Adrenal gland (tissue), 12 donors: ENCODE data around the gene SPATA19. TPM values are rescaled to one million over a fixed set of nuclear protein-coding genes. Genes with fewer than 3 reads are reported as not detected.

Experiments
- DNase-seq, 7 donors: peaks; one replicate each; pipeline ENCODE4 v3.0.0-alpha.2; 2019 to 2020
- H3K27ac ChIP-seq, 5 donors: fragments of 200-600 bp; sonication (generic) in 4 of 5; 1 replicate in 3 of 5; 2 replicates in 2 of 5; pipeline versions ENCODE4 v1.5.1 to v1.8.0; 2016 to 2020; ENCODE audit warnings: mild to moderate bottlenecking in 1 of 5
- H3K27me3 ChIP-seq: fragments of 200-600 bp; 2 replicates; pipeline ENCODE4 v1.8.0; 2021
- H3K36me3 ChIP-seq, 2 donors: fragments of 200-600 bp; replicated peaks in 1 of 2; 1 replicate in 1 of 2; 2 replicates in 1 of 2; pipeline versions ENCODE4 v1.5.1 to v1.8.0; 2018 to 2022
- H3K4me1 ChIP-seq, 2 donors: fragments of 200-600 bp; replicated peaks in 1 of 2; 1 replicate in 1 of 2; 2 replicates in 1 of 2; pipeline versions ENCODE4 v1.5.1 to v1.8.0; 2018 to 2021
- H3K4me3 ChIP-seq, 4 donors: fragments of 200-600 bp; sonication (generic) in 3 of 4; one replicate each; pipeline ENCODE4 v1.5.1; 2016 to 2018
- H3K9me3 ChIP-seq, 3 donors: fragments of 200-600 bp; sonication (generic) in 1 of 3; replicated peaks in 1 of 3; 1 replicate in 2 of 3; 2 replicates in 1 of 3; pipeline versions ENCODE4 v1.5.1 to v1.8.0; 2016 to 2021
- POLR2A ChIP-seq, 2 donors: fragments of 450-650 bp; IDR thresholded peaks; one replicate each; pipeline ENCODE4 v1.6.1; 2017; ENCODE audit warnings: antibody characterized with exemption in 2 of 2, mild to moderate bottlenecking in 2 of 2, moderate library complexity in 1 of 2
- WGBS, 4 donors: extraction: QIAGEN DNeasy Blood & Tissue Kit in 2 of 4; methylation state at CpG; one replicate each; pipeline versions ENCODE4 v1.1.5 to v1.1.7; 2013 to 2017; 5-methylcytosine and 5-hydroxymethylcytosine counted together
- intact Hi-C, 2 donors: fragments of 100-400 bp; cut with DNase I; formaldehyde crosslinking; loops; one replicate each; pipeline versions ENCODE4 v1.14.1 to v1.15.0; 2022 to 2023
- polyA plus RNA-seq, 3 donors: library from polyadenylated mRNA; stranded (reverse); fragments of 200-250 nt in 2 of 3; fragments of 350-450 nt in 1 of 3; fragmentation: Illumina TruSeq in 1 of 3; extraction: RNeasy Lipid Tissue Mini Kit (QIAGEN cat#74804) in 1 of 3; gene quantifications; one replicate each; pipeline ENCODE4 v1.2.3, GENCODE V29; 2013 to 2014
- total RNA-seq, 9 donors: library from RNA; depleted of rRNA in 4 of 9; stranded (reverse); fragments of >200 nt in 4 of 9; fragments of 120-200 nt in 1 of 9; fragmentation: NEBNext Ultra II Directional in 1 of 9; extraction: Animal tissue kit (Norgen Biotek cat#: 25700) in 1 of 9; gene quantifications; one replicate each; pipeline versions ENCODE4 v1.1.0 to v1.2.4, GENCODE V29; 2013 to 2023
- TF ChIP-seq, protein P1 (sequence below), 6 experiments: fragments of 450-650 bp in 4 of 6; fragments of 200-600 bp in 2 of 6; sonication (generic) in 1 of 6; IDR thresholded peaks; 1 replicate in 5 of 6; 2 replicates in 1 of 6; pipeline versions ENCODE4 v1.5.1 to v1.8.0; 2016 to 2021; ENCODE audit warnings: antibody characterized with exemption in 6 of 6, mild to moderate bottlenecking in 2 of 6, moderate library complexity in 1 of 6
- donor health status: healthy with polysubstance abuse.
- donor health status: Bipolar disorder and iron deficiency.
- donor health status: DM: yes; HTN: yes; CAD: no.
- donor health status: DM: no; HTN: no; CAD: no.
- donor health status: DM: no; HTN: no; CAD: no.
- donor health status: DM: yes; HTN: yes; CAD: no.

SPATA19 gene
- total and polyA plus RNA-seq, 12 donors = not detected

DNA sequence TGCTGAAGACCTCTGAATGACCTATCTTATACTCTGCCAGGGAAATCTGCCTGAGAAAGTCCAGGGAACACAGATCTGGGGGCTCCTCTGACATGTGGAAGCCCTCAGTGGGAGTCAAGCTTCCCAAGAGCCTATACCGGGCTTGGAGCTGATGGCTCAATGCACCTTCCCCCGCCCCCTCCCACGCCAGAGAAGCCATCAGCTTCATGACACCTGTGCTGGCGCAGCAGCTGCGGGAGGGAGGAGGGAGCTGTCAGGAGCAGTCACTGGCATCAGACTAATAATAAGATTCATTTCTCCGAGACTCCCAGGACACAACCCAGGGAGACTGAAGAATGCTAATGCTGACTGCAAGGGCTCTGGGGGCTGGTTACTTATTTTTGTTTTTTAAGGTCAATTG lies 47.8 kb downstream of the SPATA19 start:
- H3K9me3 ChIP-seq = no peaks in the 10 kb centered on the region
- H3K36me3 ChIP-seq = no peaks in the 10 kb centered on the region
- 16 to 39% (median 32%) methylated on average over 2 to 6 of the region's 6 CpGs for WGBS, 4 donors
- no peak overlapping the region for H3K4me3 ChIP-seq
- no peaks in the 10 kb centered on the region for H3K4me1 ChIP-seq
- H3K27ac ChIP-seq = no peak overlapping the region
- no peak for DNase-seq
- peaks cover 3% of the 10 kb centered on the region for H3K27me3 ChIP-seq
- no peak for TF ChIP-seq POLR2A (IDR thresholded peaks at IDR 0.05)
- TF ChIP-seq, protein P1, sequence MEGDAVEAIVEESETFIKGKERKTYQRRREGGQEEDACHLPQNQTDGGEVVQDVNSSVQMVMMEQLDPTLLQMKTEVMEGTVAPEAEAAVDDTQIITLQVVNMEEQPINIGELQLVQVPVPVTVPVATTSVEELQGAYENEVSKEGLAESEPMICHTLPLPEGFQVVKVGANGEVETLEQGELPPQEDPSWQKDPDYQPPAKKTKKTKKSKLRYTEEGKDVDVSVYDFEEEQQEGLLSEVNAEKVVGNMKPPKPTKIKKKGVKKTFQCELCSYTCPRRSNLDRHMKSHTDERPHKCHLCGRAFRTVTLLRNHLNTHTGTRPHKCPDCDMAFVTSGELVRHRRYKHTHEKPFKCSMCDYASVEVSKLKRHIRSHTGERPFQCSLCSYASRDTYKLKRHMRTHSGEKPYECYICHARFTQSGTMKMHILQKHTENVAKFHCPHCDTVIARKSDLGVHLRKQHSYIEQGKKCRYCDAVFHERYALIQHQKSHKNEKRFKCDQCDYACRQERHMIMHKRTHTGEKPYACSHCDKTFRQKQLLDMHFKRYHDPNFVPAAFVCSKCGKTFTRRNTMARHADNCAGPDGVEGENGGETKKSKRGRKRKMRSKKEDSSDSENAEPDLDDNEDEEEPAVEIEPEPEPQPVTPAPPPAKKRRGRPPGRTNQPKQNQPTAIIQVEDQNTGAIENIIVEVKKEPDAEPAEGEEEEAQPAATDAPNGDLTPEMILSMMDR (IDR thresholded peaks at IDR 0.05) = no peak
- intact Hi-C loops = no loop called here

DNA sequence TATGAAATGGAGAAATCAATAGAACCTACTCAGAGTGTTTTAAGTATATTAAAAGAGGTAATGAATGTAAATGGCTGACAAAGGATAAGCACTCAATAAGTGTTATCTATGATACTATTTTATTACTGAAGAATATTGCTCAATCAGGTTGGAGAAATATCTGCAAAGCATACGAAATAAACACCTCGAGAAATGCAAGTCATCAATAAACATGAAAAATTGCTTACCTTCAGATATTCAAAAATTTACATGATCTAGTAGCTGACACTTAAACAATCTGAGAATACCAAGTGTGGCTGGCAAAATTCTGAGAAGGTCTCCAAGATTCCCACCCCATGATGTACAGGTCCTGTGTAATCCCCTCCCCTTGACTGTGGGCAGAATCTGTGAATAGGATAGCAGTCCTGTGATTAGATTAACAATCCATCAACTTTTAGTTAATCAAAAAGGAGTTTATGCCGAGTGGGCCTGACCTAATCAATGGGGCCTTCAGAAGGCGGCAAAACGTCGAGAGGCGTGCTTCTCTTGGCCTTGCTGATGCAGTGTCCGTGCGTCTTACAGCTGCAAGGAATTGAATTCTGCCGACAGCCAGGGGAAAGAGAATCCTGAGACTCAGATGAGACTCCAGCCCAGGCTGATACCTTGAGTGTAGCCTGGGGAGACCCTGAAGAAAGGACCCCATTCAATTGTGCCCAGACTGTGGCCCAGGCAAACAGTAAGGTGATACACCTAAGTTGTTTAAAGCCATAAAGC lies 49.1 kb downstream of the SPATA19 start:
- no peaks in the 10 kb centered on the region for H3K4me1 ChIP-seq
- 84 to 88% (median 86%) methylated on average over 10 of the region's 10 CpGs for whole genome bisulfite sequencing, 4 donors
- intact Hi-C loops = no loop called here
- no peak for TF ChIP-seq POLR2A (IDR thresholded peaks at IDR 0.05)
- TF ChIP-seq, protein P1 (IDR thresholded peaks at IDR 0.05) = no peak
- H3K4me3 ChIP-seq = no peak overlapping the region
- no peaks in the 10 kb centered on the region for H3K9me3 ChIP-seq
- peaks cover 3% of the 10 kb centered on the region for H3K27me3 ChIP-seq
- no peak overlapping the region for H3K27ac ChIP-seq
- DNase-seq = no peak
- no peaks in the 10 kb centered on the region for H3K36me3 ChIP-seq

DNA sequence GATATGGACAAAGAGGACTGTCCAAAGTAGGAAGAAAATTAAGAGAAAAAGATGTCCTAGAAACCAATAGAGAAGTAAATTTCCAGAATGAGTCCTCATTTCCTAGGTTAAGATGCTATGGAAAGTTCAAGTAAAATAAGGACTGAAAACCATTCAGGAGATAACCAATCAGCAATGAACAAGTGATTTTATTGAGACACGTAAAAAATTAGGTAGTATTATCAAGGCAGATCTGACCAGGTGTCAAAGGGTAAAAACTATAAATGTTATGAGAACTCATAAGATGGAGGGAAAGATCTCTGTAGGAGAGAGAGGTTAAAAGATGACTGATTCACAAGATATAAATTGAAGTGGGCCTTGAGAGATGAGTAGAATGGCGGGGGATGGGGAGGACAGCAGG lies 50.2 kb downstream of the SPATA19 start:
- DNase-seq = no peak
- Histone ChIP-seq H3K36me3 (no peaks in the 10 kb centered on the region), H3K9me3 (no peaks in the 10 kb centered on the region), H3K4me1 (no peaks in the 10 kb centered on the region), H3K27me3 (peaks cover 3% of the 10 kb centered on the region), H3K27ac (no peak overlapping the region), H3K4me3 (no peak overlapping the region)
- WGBS, 4 donors = 81 to 87% (median 85%) methylated on average over 2 of the region's 2 CpGs
- TF ChIP-seq, protein P1 (IDR thresholded peaks at IDR 0.05) = no peak
- intact Hi-C loops = no loop called here

DNA sequence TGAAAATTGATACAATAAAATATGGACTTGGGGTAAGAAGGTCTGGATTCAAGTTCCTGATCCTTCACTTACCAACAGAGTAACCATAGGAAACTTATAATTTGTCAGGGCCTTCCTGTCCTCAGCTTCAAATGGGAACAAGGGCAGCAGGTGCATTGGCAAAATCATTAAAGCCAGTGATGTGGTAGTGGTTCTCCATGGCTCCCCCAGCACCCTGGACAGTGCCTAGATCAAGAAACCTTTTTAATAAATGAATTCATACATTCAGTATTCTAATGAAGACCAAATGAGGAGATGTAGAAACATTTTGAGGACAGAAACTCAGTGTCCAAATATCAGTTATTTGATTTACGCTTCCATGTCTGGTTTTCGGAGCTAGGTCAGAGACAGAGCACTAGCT lies 51.1 kb downstream of the SPATA19 start:
- Histone ChIP-seq H3K36me3 (no peaks in the 10 kb centered on the region), H3K27ac (no peak overlapping the region), H3K27me3 (peaks cover 3% of the 10 kb centered on the region), H3K9me3 (no peaks in the 10 kb centered on the region), H3K4me1 (no peaks in the 10 kb centered on the region), H3K4me3 (no peak overlapping the region)
- intact Hi-C loops = no loop called here
- TF ChIP-seq POLR2A (IDR thresholded peaks at IDR 0.05) = no peak
- TF ChIP-seq, protein P1 (IDR thresholded peaks at IDR 0.05) = no peak
- no peak for DNase-seq
- 87 to 97% (median 91%) methylated on average over 2 of the region's 2 CpGs for WGBS, 4 donors
